SK-N-SH (cell line): Measurements from ENCODE around the gene CHRND. TPM values are rescaled to one million over a fixed set of nuclear protein-coding genes. Genes with fewer than 3 reads are reported as not detected.

Source experiments
- CTCF ChIA-PET: fragments of 300-600, 350-600 bp; formaldehyde crosslinking; extraction: SDS; loops from one replicate; lab custom pipeline; 2021; lab: Yijun Ruan, JAX
- POLR2A ChIA-PET: fragments of 350-600 bp; sonication (Branson Sonifier 250); formaldehyde crosslinking; extraction: SDS; loops from one replicate; lab custom pipeline; 2020; ENCODE audit warnings: antibody characterized with exemption, inconsistent platforms; lab: Yijun Ruan, JAX
- DNase-seq: peaks from one replicate; pipeline ENCODE4 v3.0.0; 2012
- H2AFZ ChIP-seq: fragments of 200-600 bp; sonication (generic); 2 replicates; pipeline ENCODE4 v1.8.1; 2016; ENCODE audit warnings: antibody characterized with exemption, mild to moderate bottlenecking, low read depth
- H3F3A ChIP-seq: fragments of 200-600 bp; sonication (generic); replicated peaks from 2 replicates; pipeline ENCODE3; 2016; ENCODE audit warnings: antibody characterized with exemption, mild to moderate bottlenecking; ENCODE audit not compliant: insufficient read depth
- H3K27ac ChIP-seq, 2 experiments: fragments of 200-500 bp in 1 of 2; fragments of 200-600 bp in 1 of 2; sonication (Bioruptor generic) in 1 of 2; sonication (generic), shearing (Covaris generic) in 1 of 2; 2 replicates each; pipeline versions ENCODE4 v1.5.1 to v1.6.1; 2014 to 2016; ENCODE audit warnings: low read depth in 2 of 2, inconsistent platforms in 1 of 2, low read length in 1 of 2, mild to moderate bottlenecking in 1 of 2, mixed read lengths in 1 of 2
- H3K27me3 ChIP-seq: fragments of 200-600 bp; sonication (generic), shearing (Covaris generic); 2 replicates; pipeline ENCODE4 v1.6.1; 2016; ENCODE audit warnings: mixed run types; ENCODE audit not compliant: insufficient read depth
- H3K36me3 ChIP-seq, 2 experiments: fragments of 200-500 bp in 1 of 2; fragments of 200-600 bp in 1 of 2; sonication (Bioruptor generic) in 1 of 2; sonication (generic) in 1 of 2; replicated peaks in 1 of 2; 2 replicates each; pipeline versions ENCODE3 to v1.5.1; 2014 to 2016; ENCODE audit warnings: low read length in 1 of 2, mild to moderate bottlenecking in 1 of 2; ENCODE audit not compliant: insufficient read depth in 2 of 2, control insufficient read depth in 1 of 2
- H3K4me1 ChIP-seq, 2 experiments: fragments of 200-500 bp in 1 of 2; fragments of 200-600 bp in 1 of 2; sonication (Bioruptor generic) in 1 of 2; sonication (generic), shearing (Covaris generic) in 1 of 2; 2 replicates each; pipeline versions ENCODE4 v1.5.1 to v1.6.1; 2014 to 2016; ENCODE audit warnings: low read depth in 1 of 2, low read length in 1 of 2, mixed run types in 1 of 2; ENCODE audit not compliant: insufficient read depth in 2 of 2, control insufficient read depth in 1 of 2
- H3K4me2 ChIP-seq: fragments of 200-600 bp; sonication (generic), shearing (Covaris generic); 2 replicates; pipeline ENCODE4 v1.6.1; 2017; ENCODE audit warnings: mixed run types
- H3K4me3 ChIP-seq, 2 experiments: fragments of 200-500 bp in 1 of 2; fragments of 200-600 bp in 1 of 2; sonication (Bioruptor generic) in 1 of 2; sonication (generic), shearing (Covaris generic) in 1 of 2; 2 replicates each; pipeline versions ENCODE4 v1.5.1 to v1.8.1; 2014 to 2016; ENCODE audit warnings: low read depth in 2 of 2, inconsistent platforms in 1 of 2, low read length in 1 of 2, mild to moderate bottlenecking in 1 of 2, mixed read lengths in 1 of 2, moderate library complexity in 1 of 2
- H3K79me2 ChIP-seq: fragments of 200-600 bp; sonication (generic); 2 replicates; pipeline ENCODE4 v1.8.1; 2017; ENCODE audit warnings: mild to moderate bottlenecking; ENCODE audit not compliant: insufficient read depth
- H3K9ac ChIP-seq: fragments of 200-600 bp; sonication (generic); 2 replicates; pipeline ENCODE4 v1.6.1; 2017; ENCODE audit warnings: mixed run types
- H3K9me2 ChIP-seq: fragments of 200-600 bp; sonication (generic); 2 replicates; pipeline ENCODE4 v1.6.1; 2017; ENCODE audit warnings: mixed run types
- H3K9me3 ChIP-seq: fragments of 200-600 bp; sonication (generic); 2 replicates; pipeline ENCODE4 v1.6.1; 2017; ENCODE audit warnings: mixed run types, mild to moderate bottlenecking, moderate library complexity
- H4K20me1 ChIP-seq: fragments of 200-600 bp; sonication (generic); 2 replicates; pipeline ENCODE4 v1.6.1; 2017; ENCODE audit warnings: mild to moderate bottlenecking, mixed run types; ENCODE audit not compliant: insufficient read depth
- ELF1 ChIP-seq: IDR thresholded peaks from 2 replicates; pipeline ENCODE4 v1.4.0; 2012
- FOSL2 ChIP-seq: IDR thresholded peaks from 2 replicates; pipeline ENCODE4 v1.4.0; 2012; ENCODE audit warnings: low read depth, mild to moderate bottlenecking, moderate library complexity, borderline replicate concordance
- FOXJ3 ChIP-seq: sonication (generic); formaldehyde crosslinking; IDR thresholded peaks from 2 replicates; pipeline ENCODE4 v1.5.1; 2020; ENCODE audit warnings: mild to moderate bottlenecking, missing genetic modification reagents
- FOXM1 ChIP-seq: IDR thresholded peaks from 2 replicates; pipeline ENCODE4 v1.4.0; 2012; ENCODE audit warnings: low read depth, mild to moderate bottlenecking
- GATA2 ChIP-seq: sonication (generic); formaldehyde crosslinking; IDR thresholded peaks from 2 replicates; pipeline ENCODE4 v1.5.0; 2020; ENCODE audit warnings: mild to moderate bottlenecking, missing genetic modification reagents
- JUND ChIP-seq: IDR thresholded peaks from 2 replicates; pipeline ENCODE4 v1.4.0; 2012
- MXI1 ChIP-seq: IDR thresholded peaks from 2 replicates; pipeline ENCODE4 v1.6.1; 2012; ENCODE audit warnings: mild to moderate bottlenecking, low read depth, low read length, improper control_type of control experiment
- POLR2AphosphoS5 ChIP-seq: IDR thresholded peaks from 2 replicates; pipeline ENCODE4 v1.6.1; 2012; ENCODE audit warnings: low read depth, low read length
- RFX5 ChIP-seq: IDR thresholded peaks from 2 replicates; pipeline ENCODE4 v1.6.1; 2012; ENCODE audit warnings: mild to moderate bottlenecking, improper control_type of control experiment, low read length
- SIN3A ChIP-seq: IDR thresholded peaks from 2 replicates; pipeline ENCODE4 v1.6.1; 2012; ENCODE audit warnings: low read depth, mild to moderate bottlenecking, low read length, moderate library complexity, borderline replicate concordance
- YY1 ChIP-seq: IDR thresholded peaks from 2 replicates; pipeline ENCODE4 v1.4.0; 2012; ENCODE audit warnings: low read depth, mild to moderate bottlenecking
- WGBS: methylation state at CpG from one replicate; pipeline ENCODE4 v1.1.6; 2017; ENCODE audit warnings: low lambda C conversion rate; 5-methylcytosine and 5-hydroxymethylcytosine counted together
- polyA plus RNA-seq, 3 experiments: library from polyadenylated mRNA; depleted of rRNA; stranded (reverse); fragments of >200 nt; gene quantifications; 2 replicates each; pipeline ENCODE4 v1.2.3, GENCODE V29; 2012
- TF ChIP-seq, protein P1 (sequence below): IDR thresholded peaks from 2 replicates; pipeline ENCODE4 v1.6.1; 2012; ENCODE audit warnings: mild to moderate bottlenecking, low read depth, low read length, moderate library complexity
- TF ChIP-seq, protein P2 (sequence below): fragments of 150-350 bp; IDR thresholded peaks from 2 replicates; pipeline ENCODE4 v1.6.1; 2016; ENCODE audit warnings: mild to moderate bottlenecking, low read depth, low read length
- TF ChIP-seq, protein P3 (sequence below): IDR thresholded peaks from 2 replicates; pipeline ENCODE4 v1.4.0; 2012; ENCODE audit warnings: low read depth
- TF ChIP-seq, protein P4 (sequence below): IDR thresholded peaks from 2 replicates; pipeline ENCODE4 v1.4.0; 2012; ENCODE audit warnings: low read depth, borderline replicate concordance
- TF ChIP-seq, protein P5 (sequence below): IDR thresholded peaks from 2 replicates; pipeline ENCODE4; 2012

CHRND gene
- polyA plus RNA-seq, 1 of the 3 experiments (the other 2 are of a cell fraction), result 0.12 TPM

DNA sequence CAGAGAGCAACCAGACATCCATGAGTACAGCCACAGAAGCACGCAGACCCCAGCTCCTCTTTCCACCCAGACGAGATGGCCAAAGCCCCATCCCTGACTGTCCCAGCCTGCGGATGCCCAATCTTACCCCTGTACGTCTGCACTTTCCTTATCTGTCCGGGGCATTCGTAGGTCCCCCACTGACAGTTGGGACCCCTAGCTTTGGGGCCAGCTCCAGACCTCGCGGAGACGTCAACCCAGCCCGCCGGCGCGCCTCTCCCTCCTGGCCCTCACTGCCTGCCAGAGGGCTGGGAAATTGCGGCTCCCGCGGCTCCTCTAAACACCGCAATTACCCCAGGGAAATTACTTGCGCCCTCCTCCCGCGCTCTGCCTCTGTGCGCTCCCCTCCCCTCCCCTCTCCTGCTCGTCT lies 40.6 kb upstream of the CHRND start:
- H3K4me2 ChIP-seq, result no peak overlapping the region
- WGBS, result 39% methylated on average over 22 of the region's 22 CpGs
- H3K9me2 ChIP-seq, result no peaks in the 10 kb centered on the region
- H4K20me1 ChIP-seq, result no peaks in the 10 kb centered on the region
- H3K27ac ChIP-seq, result no peak overlapping the region
- no peaks in the 10 kb centered on the region for H3K36me3 ChIP-seq
- H2AFZ ChIP-seq, result no peak overlapping the region
- H3K4me3 ChIP-seq, result no peak overlapping the region
- H3K79me2 ChIP-seq, result no peaks in the 10 kb centered on the region
- no peak for TF ChIP-seq MXI1
- no peak for TF ChIP-seq FOXJ3 (CRISPR knock-in tag)
- TF ChIP-seq, protein P1, sequence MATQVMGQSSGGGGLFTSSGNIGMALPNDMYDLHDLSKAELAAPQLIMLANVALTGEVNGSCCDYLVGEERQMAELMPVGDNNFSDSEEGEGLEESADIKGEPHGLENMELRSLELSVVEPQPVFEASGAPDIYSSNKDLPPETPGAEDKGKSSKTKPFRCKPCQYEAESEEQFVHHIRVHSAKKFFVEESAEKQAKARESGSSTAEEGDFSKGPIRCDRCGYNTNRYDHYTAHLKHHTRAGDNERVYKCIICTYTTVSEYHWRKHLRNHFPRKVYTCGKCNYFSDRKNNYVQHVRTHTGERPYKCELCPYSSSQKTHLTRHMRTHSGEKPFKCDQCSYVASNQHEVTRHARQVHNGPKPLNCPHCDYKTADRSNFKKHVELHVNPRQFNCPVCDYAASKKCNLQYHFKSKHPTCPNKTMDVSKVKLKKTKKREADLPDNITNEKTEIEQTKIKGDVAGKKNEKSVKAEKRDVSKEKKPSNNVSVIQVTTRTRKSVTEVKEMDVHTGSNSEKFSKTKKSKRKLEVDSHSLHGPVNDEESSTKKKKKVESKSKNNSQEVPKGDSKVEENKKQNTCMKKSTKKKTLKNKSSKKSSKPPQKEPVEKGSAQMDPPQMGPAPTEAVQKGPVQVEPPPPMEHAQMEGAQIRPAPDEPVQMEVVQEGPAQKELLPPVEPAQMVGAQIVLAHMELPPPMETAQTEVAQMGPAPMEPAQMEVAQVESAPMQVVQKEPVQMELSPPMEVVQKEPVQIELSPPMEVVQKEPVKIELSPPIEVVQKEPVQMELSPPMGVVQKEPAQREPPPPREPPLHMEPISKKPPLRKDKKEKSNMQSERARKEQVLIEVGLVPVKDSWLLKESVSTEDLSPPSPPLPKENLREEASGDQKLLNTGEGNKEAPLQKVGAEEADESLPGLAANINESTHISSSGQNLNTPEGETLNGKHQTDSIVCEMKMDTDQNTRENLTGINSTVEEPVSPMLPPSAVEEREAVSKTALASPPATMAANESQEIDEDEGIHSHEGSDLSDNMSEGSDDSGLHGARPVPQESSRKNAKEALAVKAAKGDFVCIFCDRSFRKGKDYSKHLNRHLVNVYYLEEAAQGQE, result no peak
- TF ChIP-seq, protein P2, sequence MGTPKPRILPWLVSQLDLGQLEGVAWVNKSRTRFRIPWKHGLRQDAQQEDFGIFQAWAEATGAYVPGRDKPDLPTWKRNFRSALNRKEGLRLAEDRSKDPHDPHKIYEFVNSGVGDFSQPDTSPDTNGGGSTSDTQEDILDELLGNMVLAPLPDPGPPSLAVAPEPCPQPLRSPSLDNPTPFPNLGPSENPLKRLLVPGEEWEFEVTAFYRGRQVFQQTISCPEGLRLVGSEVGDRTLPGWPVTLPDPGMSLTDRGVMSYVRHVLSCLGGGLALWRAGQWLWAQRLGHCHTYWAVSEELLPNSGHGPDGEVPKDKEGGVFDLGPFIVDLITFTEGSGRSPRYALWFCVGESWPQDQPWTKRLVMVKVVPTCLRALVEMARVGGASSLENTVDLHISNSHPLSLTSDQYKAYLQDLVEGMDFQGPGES, result no peak
- TF ChIP-seq, protein P3, sequence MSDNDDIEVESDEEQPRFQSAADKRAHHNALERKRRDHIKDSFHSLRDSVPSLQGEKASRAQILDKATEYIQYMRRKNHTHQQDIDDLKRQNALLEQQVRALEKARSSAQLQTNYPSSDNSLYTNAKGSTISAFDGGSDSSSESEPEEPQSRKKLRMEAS, result no peak
- TF ChIP-seq YY1, result no peak
- TF ChIP-seq SIN3A, result no peak
- no peak for TF ChIP-seq RFX5
- TF ChIP-seq FOXM1, result no peak
- no peaks in the 10 kb centered on the region for H3F3A ChIP-seq
- peaks cover 18% of the 10 kb centered on the region for H3K27me3 ChIP-seq
- no peak overlapping the region for H3K9ac ChIP-seq
- DNase-seq, result no peak
- no peaks in the 10 kb centered on the region for H3K9me3 ChIP-seq
- POLR2A ChIA-PET, result no interaction called here
- peaks cover 0 to 2% of the 10 kb centered on the region in 2 experiments; a peak in 1 of 4 replicates for H3K4me1 ChIP-seq
- CTCF ChIA-PET, result interaction anchor here (0.8 to 1.4 kb wide), 4 partner anchors 11 to 40 kb away, joined by 3 to 4 read pairs (median 4); no protein-coding TSS in a partner anchor

DNA sequence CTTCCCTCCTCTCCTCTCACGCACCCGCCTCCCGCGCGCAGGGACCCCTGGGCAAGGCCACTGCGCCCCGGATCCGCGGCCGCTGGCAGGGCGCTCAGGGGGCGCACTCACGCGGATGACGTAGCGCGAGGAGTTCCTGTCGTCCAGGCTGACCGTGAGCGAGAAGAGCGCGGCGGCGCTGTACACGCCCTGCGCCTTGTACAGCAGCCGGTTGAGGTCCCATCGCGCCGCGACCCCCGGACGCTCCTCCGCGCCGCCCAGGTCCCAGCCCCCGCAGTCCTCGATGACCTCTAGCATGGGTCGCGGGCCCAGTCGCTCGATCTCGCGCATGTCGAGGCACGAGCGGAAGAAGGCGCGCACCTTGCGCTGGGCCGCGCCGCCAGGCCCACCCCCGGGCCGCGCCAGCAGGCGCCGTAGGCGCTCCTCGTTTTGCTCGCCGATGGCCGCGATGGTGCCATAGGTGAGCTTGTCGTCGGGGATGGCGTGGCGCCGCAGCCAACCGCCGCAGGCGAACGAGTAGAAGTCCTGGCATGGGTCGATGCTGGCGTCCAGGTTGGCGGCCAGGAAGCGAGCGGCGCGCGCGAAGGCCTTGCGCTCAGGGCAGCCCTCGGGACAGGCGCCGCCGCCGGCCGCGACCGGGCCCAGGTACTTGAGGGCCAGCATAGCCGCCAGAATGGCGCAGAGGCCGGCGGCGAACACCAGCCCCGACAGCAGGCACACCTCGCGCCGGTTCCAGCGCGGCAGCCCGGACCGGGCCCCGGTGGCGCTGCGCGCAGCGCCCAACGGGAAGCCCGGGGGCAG lies 40.0 kb upstream of the CHRND start:
- no peak overlapping the region for H2AFZ ChIP-seq
- no peaks in the 10 kb centered on the region for H3K36me3 ChIP-seq
- peaks cover 18% of the 10 kb centered on the region for H3K27me3 ChIP-seq
- ChIA-PET CTCF (interaction anchor here (0.8 to 1.4 kb wide), 4 partner anchors 12 to 561 kb away, joined by 3 to 4 read pairs (median 4); no protein-coding TSS in a partner anchor), POLR2A (no interaction called here)
- no peaks in the 10 kb centered on the region for H3F3A ChIP-seq
- peaks cover 0 to 3% of the 10 kb centered on the region in 2 experiments; a peak in 1 of 4 replicates for H3K4me1 ChIP-seq
- no peak for TF ChIP-seq GATA2 (CRISPR knock-in tag)
- TF ChIP-seq, protein P4, sequence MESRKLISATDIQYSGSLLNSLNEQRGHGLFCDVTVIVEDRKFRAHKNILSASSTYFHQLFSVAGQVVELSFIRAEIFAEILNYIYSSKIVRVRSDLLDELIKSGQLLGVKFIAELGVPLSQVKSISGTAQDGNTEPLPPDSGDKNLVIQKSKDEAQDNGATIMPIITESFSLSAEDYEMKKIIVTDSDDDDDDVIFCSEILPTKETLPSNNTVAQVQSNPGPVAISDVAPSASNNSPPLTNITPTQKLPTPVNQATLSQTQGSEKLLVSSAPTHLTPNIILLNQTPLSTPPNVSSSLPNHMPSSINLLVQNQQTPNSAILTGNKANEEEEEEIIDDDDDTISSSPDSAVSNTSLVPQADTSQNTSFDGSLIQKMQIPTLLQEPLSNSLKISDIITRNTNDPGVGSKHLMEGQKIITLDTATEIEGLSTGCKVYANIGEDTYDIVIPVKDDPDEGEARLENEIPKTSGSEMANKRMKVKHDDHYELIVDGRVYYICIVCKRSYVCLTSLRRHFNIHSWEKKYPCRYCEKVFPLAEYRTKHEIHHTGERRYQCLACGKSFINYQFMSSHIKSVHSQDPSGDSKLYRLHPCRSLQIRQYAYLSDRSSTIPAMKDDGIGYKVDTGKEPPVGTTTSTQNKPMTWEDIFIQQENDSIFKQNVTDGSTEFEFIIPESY, result no peak
- TF ChIP-seq FOSL2, result no peak
- no peak for TF ChIP-seq POLR2AphosphoS5
- TF ChIP-seq JUND, result no peak
- TF ChIP-seq FOXJ3 (CRISPR knock-in tag), result no peak
- TF ChIP-seq ELF1, result no peak
- TF ChIP-seq, protein P5, sequence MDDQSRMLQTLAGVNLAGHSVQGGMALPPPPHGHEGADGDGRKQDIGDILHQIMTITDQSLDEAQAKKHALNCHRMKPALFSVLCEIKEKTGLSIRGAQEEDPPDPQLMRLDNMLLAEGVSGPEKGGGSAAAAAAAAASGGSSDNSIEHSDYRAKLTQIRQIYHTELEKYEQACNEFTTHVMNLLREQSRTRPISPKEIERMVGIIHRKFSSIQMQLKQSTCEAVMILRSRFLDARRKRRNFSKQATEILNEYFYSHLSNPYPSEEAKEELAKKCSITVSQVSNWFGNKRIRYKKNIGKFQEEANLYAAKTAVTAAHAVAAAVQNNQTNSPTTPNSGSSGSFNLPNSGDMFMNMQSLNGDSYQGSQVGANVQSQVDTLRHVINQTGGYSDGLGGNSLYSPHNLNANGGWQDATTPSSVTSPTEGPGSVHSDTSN, result no peak
- no peak overlapping the region for H3K27ac ChIP-seq
- WGBS, result 25% methylated on average over 52 of the region's 111 CpGs
- DNase-seq, result peak; percentile 45
- no peaks in the 10 kb centered on the region for H3K9me3 ChIP-seq
- H3K4me3 ChIP-seq, result no peak overlapping the region; a peak in 1 of 4 replicates
- H4K20me1 ChIP-seq, result no peaks in the 10 kb centered on the region
- H3K79me2 ChIP-seq, result no peaks in the 10 kb centered on the region
- no peak overlapping the region for H3K4me2 ChIP-seq
- H3K9me2 ChIP-seq, result no peaks in the 10 kb centered on the region
- no peak overlapping the region for H3K9ac ChIP-seq
